ENCODE data around the gene NEK4.

NEK4 gene

GRCh38 chr3:52704611-52705437, 65.9 kb downstream of the NEK4 start:
- TF ChIP-seq CTCF (IDR thresholded peaks at IDR 0.05; ENCODE audit: low read depth, low read length) = no peak
- peak overlapping the region; percentile 99 for H3K4me3 ChIP-seq (ENCODE audit: low read depth, low read length)

DNA sequence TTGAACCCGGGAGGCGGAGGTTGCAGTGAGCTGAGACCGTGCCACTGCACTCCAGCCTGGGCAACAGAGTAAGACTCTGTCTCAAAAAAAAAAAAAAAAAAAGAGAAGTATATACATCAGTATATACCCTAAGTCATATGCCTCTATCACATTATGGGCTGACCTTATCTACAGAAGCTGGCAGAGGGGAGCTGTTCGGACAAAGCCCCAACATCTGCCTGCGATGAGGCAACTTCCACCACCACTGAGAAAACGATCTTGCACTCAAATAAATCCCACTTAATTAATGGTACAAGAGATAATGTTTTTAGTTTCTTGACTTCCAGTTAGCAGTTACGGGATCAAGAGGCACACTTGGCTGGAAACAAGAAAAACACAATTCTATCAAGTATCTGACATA, 67.4 kb downstream of the NEK4 start:
- no peak overlapping the region for H3K4me3 ChIP-seq (ENCODE audit: low read depth, low read length)

GRCh38 chr3:52697632-52697965, 73.1 kb downstream of the NEK4 start:
- no peak for TF ChIP-seq CTCF (IDR thresholded peaks at IDR 0.05; ENCODE audit: low read depth, low read length)

More for the DNA sequence above, 67.4 kb downstream of the NEK4 start:
- no peak for TF ChIP-seq CTCF (IDR thresholded peaks at IDR 0.05; ENCODE audit: low read depth, low read length)

DNA sequence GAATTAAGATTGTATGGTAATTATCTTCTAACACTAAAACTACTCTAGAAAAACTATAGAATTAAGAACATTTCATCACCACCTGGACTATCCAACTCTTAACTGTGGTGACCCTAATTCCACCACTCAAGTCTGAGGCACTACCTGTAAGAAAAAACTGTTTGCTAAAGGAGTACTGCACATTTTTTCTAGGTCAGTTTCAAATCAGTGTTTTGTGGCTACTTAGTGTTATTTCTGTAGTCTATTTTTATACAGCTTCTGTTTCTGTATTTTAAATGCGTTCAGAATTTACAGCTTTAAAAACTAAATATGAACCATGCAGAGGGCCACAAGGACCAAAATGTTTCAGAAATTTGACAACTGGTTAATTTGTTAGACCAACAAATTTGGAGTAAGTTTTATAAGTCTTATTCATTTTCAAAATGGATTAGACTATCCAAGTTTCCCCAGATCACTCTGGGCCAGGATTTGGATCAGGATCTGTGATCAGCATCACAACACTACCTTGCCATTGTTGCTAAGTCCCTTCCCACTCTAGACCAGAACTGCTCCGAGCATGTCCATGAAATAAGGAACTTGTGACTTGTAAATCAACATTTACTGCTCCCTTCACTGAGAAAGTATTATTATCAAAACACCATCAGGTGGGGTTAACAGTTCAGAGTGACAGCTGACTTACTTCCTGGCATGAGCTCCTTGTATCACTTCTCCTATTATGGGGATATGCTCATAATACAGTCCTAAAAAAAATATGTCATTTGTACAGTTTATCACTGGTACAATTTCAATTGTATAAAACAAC, 73.7 kb downstream of the NEK4 start:
- no peak for TF ChIP-seq CTCF (IDR thresholded peaks at IDR 0.05; ENCODE audit: low read depth, low read length)
- no peak overlapping the region for H3K4me3 ChIP-seq (ENCODE audit: low read depth, low read length)

More at GRCh38 chr3:52697632-52697965, 73.1 kb downstream of the NEK4 start:
- no peak overlapping the region for H3K4me3 ChIP-seq (ENCODE audit: low read depth, low read length)

GRCh38 chr3:52695798-52696671, 74.7 kb downstream of the NEK4 start:
- no peak overlapping the region for H3K4me3 ChIP-seq (ENCODE audit: low read depth, low read length)
- no peak for TF ChIP-seq CTCF (IDR thresholded peaks at IDR 0.05; ENCODE audit: low read depth, low read length)

- TF ChIP-seq CTCF (IDR thresholded peaks at IDR 0.05; ENCODE audit: low read depth, low read length) = no peak
- no peak overlapping the region for H3K4me3 ChIP-seq (ENCODE audit: low read depth, low read length)
Measured at GRCh38 chr3:52694528-52695189, 76.1 kb downstream of the NEK4 start.
